ENCODE data around the gene MLLT10. TPM values are rescaled to one million over a fixed set of nuclear protein-coding genes. Genes with fewer than 3 reads are reported as not detected.

Gene MLLT10
- total and polyA plus RNA-seq, 2 donors (not counting 3 experiments of a cell fraction or from before 2014, with no cell fraction given), result 35.4 to 54.0 TPM

DNA sequence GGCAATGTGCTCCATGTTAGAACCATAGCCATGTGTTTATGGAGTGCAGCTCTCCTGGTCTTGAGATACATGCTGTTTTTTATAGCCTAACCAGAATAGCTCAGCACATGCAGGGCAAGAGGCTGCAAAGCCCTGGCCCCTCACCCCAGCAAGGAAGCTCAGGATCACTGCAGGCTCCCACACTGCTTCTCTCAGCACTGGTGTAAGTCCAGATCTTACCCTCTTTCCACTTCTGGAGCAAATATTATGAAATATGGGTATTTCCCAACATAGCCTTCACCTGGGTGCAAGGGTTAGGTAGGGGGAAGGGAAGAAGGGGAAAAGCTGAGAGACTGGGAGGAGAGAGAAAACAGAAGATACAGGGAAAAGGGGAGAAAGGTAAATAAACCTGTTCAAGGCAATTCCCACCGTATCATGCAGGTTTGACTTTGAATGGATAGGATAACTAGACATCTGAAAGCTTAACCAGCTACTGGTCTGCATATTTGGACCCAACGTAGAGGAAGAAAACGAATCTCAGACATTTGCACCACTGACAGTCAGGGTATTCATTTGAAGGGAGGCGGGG lies 28.2 kb upstream of the MLLT10 start:
- ChIA-PET POLR2A (no interaction called here), CTCF (interaction anchor here (1.8 kb wide), 1 partner anchor 9 kb away, joined by 4 read pairs; no protein-coding TSS in a partner anchor)
- BruUV-seq (replicated peaks), result no TSS peak
- DNase-seq (ENCODE audit: low read depth, low spot score), result no peak
- H3K9ac ChIP-seq (replicated peaks; ENCODE audit: extremely low read depth, insufficient read depth, low read length), result no peak overlapping the region
- H3K79me2 ChIP-seq (ENCODE audit: control insufficient read depth, insufficient read depth, low read length), result no peaks in the 10 kb centered on the region
- intact Hi-C loops (cut with micrococcal nuclease), result no loop called here
- no peaks in the 10 kb centered on the region for H3K36me3 ChIP-seq (ENCODE audit: control insufficient read depth in 2 of 2, extremely low read depth in 1 of 2, insufficient read depth in 2 of 2, low read length in 2 of 2)
- no peak overlapping the region for H3K27ac ChIP-seq (ENCODE audit: insufficient read depth, low read depth, low read length)
- TF ChIP-seq POLR2A (IDR thresholded peaks at IDR 0.05; ENCODE audit: low read depth, low read length), result no peak
- no peak for TF ChIP-seq MYC (IDR thresholded peaks at IDR 0.05; ENCODE audit: low read depth, low read length)
- H3K27me3 ChIP-seq (ENCODE audit: control insufficient read depth in 2 of 2, insufficient read depth in 2 of 2, low read length in 2 of 2), result peaks cover 7 to 16% of the 10 kb centered on the region in 2 experiments
- H2AFZ ChIP-seq (ENCODE audit: low read depth, low read length), result no peak overlapping the region
- no peak overlapping the region for H3K4me3 ChIP-seq (replicated peaks in 1 of 3; ENCODE audit: insufficient read depth in 1 of 3, low read depth in 1 of 3, low read length in 3 of 3)
- no peaks in the 10 kb centered on the region for H3K4me1 ChIP-seq (ENCODE audit: control insufficient read depth, extremely low read depth, insufficient read depth, low read length)
- H3K9me3 ChIP-seq (replicated peaks; ENCODE audit: control insufficient read depth, insufficient read depth, low read length), result no peaks in the 10 kb centered on the region
- dilution Hi-C loops (cut with MboI; ENCODE audit: extremely low pct_ligation_motif_present, low sequenced_read_pairs), result no loop called here
- no peak for FAIRE-seq
- H4K20me1 ChIP-seq (replicated peaks; ENCODE audit: control insufficient read depth, extremely low read depth, insufficient read depth, low read length), result no peaks in the 10 kb centered on the region
- H3K4me2 ChIP-seq (ENCODE audit: insufficient read depth, low read length), result no peak overlapping the region
- no peaks in the 10 kb centered on the region for H3K9me1 ChIP-seq (replicated peaks; ENCODE audit: control insufficient read depth, extremely low read depth, insufficient read depth, low read length)

GRCh38 chr10:21506351-21506750 lies 27.7 kb upstream of the MLLT10 start:
- POLR2A ChIA-PET, result no interaction called here
- H3K27me3 ChIP-seq (ENCODE audit: control insufficient read depth in 2 of 2, insufficient read depth in 2 of 2, low read length in 2 of 2), result peaks cover 7 to 16% of the 10 kb centered on the region in 2 experiments
- H3K4me3 ChIP-seq (replicated peaks in 1 of 3; ENCODE audit: insufficient read depth in 1 of 3, low read depth in 1 of 3, low read length in 3 of 3), result no peak overlapping the region
- intact Hi-C loops (cut with micrococcal nuclease), result no loop called here
- DNase-seq (ENCODE audit: low read depth, low spot score) (no peak), FAIRE-seq (no peak)
- H3K4me2 ChIP-seq (ENCODE audit: insufficient read depth, low read length), result no peak overlapping the region
- H3K9me3 ChIP-seq (replicated peaks; ENCODE audit: control insufficient read depth, insufficient read depth, low read length), result no peaks in the 10 kb centered on the region
- H3K36me3 ChIP-seq (ENCODE audit: control insufficient read depth in 2 of 2, extremely low read depth in 1 of 2, insufficient read depth in 2 of 2, low read length in 2 of 2), result no peaks in the 10 kb centered on the region
- no peak overlapping the region for H3K27ac ChIP-seq (ENCODE audit: insufficient read depth, low read depth, low read length)
- no TSS peak for BruUV-seq (replicated peaks)
- H4K20me1 ChIP-seq (replicated peaks; ENCODE audit: control insufficient read depth, extremely low read depth, insufficient read depth, low read length), result no peaks in the 10 kb centered on the region
- no peaks in the 10 kb centered on the region for H3K79me2 ChIP-seq (ENCODE audit: control insufficient read depth, insufficient read depth, low read length)
- CTCF ChIA-PET, result interaction anchor here (1.8 kb wide), 1 partner anchor 9 kb away, joined by 4 read pairs; no protein-coding TSS in a partner anchor
- TF ChIP-seq MAX (IDR thresholded peaks at IDR 0.05; ENCODE audit: insufficient read depth, insufficient read length), result no peak
- TF ChIP-seq EZH2 (IDR thresholded peaks at IDR 0.05; ENCODE audit: borderline replicate concordance, low read depth, low read length, severe bottlenecking), result no peak
- H3K4me1 ChIP-seq (ENCODE audit: control insufficient read depth, extremely low read depth, insufficient read depth, low read length), result no peaks in the 10 kb centered on the region
- no peak overlapping the region for H2AFZ ChIP-seq (ENCODE audit: low read depth, low read length)
- dilution Hi-C loops (cut with MboI; ENCODE audit: extremely low pct_ligation_motif_present, low sequenced_read_pairs), result no loop called here
- no peaks in the 10 kb centered on the region for H3K9me1 ChIP-seq (replicated peaks; ENCODE audit: control insufficient read depth, extremely low read depth, insufficient read depth, low read length)
- H3K9ac ChIP-seq (replicated peaks; ENCODE audit: extremely low read depth, insufficient read depth, low read length), result no peak overlapping the region

Measured in endothelial cell of umbilical vein (primary cell).